ENCODE results near the gene EPN3. TPM values are rescaled to one million over a fixed set of nuclear protein-coding genes. Genes with fewer than 3 reads are reported as not detected.

The EPN3 gene
- total and polyA plus RNA-seq, 2 donors from 2014 or later, result 5.0 to 28.7 TPM

DNA sequence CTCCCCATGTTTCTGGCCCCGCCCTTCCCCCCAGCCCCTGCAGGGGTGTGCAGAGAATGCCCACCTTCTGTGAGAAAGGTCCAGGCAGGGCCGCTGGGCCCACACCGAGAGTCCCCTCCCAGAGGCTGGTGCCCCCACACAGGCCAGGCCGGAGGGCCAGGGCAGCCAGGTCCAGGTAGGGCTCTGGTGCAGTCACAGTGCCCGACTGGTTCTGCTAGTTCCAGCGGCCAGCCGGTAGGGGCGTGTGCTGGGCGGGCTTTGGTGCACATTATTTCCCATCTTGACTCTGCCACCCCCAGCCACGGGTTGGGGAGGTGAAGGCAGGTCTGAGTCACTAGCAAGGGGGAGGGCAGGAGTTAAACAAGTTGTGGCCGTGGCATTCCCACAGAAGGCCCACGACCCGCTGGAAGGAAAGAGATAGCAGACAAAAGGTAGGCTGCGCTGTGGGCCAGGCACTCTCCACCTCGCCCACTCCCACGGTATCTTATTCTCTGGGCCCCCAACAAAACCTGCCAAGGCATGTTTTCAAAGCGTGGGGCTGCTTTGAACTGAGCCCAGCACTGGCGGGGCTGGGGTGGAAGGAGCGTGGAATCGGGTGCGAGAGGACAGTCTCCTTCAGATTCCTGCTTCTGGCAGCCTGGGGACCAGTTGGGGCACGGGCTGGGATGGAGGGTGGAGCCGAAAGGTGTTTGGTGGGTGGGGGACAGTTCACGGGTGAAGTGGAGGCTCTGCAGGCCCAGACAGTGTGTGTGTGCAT lies 1.9 kb downstream of the EPN3 start:
- peak overlapping the region in 2 of 3 donors; percentile 65 to 69 for H3K4me3 ChIP-seq (ENCODE audit: low read length in 3 of 3)
- DNase-seq, result peak; percentile 63 to 91 (median 81)

DNA sequence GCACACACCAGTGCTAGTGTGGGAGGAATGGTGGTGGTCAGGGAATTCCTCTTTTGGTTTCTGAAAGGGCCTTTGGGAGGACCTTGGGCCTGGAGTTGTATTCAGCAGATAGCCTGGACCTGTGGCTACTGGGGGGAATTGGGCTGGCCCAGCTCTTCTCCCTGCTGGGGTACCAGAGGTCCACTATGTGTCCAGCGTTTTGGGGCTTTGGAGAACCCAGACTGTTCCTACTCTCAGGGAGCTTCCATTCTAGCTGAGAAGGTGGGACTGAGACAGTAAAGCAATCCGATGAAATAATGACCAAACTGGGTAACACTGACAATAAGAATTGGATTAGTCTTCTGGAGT lies 2.4 kb downstream of the EPN3 start:
- Histone ChIP-seq H3K27me3 (ENCODE audit: control insufficient read depth, insufficient read depth, low read length) (no peaks in the 10 kb centered on the region), H3K27ac (ENCODE audit: low read depth in 2 of 2, low read length in 2 of 2) (peak overlapping the region; percentile 89 to 91), H3K9ac (ENCODE audit: low read length in 3 of 3) (peak overlapping the region in 2 of 3 donors; percentile 62 to 91), H3K9me3 (ENCODE audit: control insufficient read depth in 2 of 3, insufficient read depth in 1 of 3, low read length in 3 of 3) (no peaks in the 10 kb centered on the region), H3K36me3 (ENCODE audit: control insufficient read depth in 2 of 3, insufficient read depth in 3 of 3, low read length in 3 of 3) (peaks cover 0 to 5% (median 2%) of the 10 kb centered on the region in 3 donors), H3K4me3 (ENCODE audit: low read length in 3 of 3) (peak overlapping the region in 2 of 3 donors; percentile 13 to 69), H3K4me1 (ENCODE audit: control insufficient read depth in 2 of 3, insufficient read depth in 2 of 3, low read depth in 1 of 3, low read length in 3 of 3) (peaks cover 0 to 43% (median 9%) of the 10 kb centered on the region in 3 donors)
- FAIRE-seq, result no peak
- intact Hi-C loops (cut with DNase I), result no loop called here
- DNase-seq, result no peak
- no peak for TF ChIP-seq CTCF (IDR thresholded peaks at IDR 0.05; ENCODE audit: borderline replicate concordance, extremely low read depth, insufficient read depth)

More for the DNA sequence above, 1.9 kb downstream of the EPN3 start:
- intact Hi-C loops (cut with DNase I), result no loop called here
- peak overlapping the region; percentile 89 to 91 for H3K27ac ChIP-seq (ENCODE audit: low read depth in 2 of 2, low read length in 2 of 2)
- peak; percentile 16 for TF ChIP-seq CTCF (IDR thresholded peaks at IDR 0.05; ENCODE audit: borderline replicate concordance, extremely low read depth, insufficient read depth)
- H3K4me1 ChIP-seq (ENCODE audit: control insufficient read depth in 2 of 3, insufficient read depth in 2 of 3, low read depth in 1 of 3, low read length in 3 of 3), result peaks cover 0 to 43% (median 9%) of the 10 kb centered on the region in 3 donors
- no peaks in the 10 kb centered on the region for H3K9me3 ChIP-seq (ENCODE audit: control insufficient read depth in 2 of 3, insufficient read depth in 1 of 3, low read length in 3 of 3)
- no peaks in the 10 kb centered on the region for H3K27me3 ChIP-seq (ENCODE audit: control insufficient read depth, insufficient read depth, low read length)
- FAIRE-seq, result no peak
- H3K9ac ChIP-seq (ENCODE audit: low read length in 3 of 3), result peak overlapping the region in 2 of 3 donors; percentile 62 to 91
- peaks cover 0 to 5% (median 2%) of the 10 kb centered on the region in 3 donors for H3K36me3 ChIP-seq (ENCODE audit: control insufficient read depth in 2 of 3, insufficient read depth in 3 of 3, low read length in 3 of 3)

DNA sequence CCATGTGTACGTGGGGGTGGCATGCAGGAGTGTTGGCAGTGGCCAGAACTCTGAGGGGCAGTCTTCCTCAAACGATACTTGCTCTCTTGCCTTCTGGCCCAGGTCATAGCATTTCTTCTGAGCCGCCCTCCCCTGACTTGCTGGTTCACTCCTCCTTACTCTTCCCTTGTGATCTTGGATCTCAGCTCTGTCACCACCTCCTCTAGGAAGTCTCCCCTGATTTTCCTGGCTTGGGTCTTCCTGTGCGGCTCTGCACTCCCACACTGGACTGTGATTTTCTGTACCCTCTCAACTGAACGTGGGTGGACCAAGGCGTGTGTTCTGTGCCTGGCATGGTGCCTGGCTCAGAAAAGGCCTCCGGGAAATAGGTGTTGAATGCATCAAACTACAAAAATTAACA lies 2.9 kb downstream of the EPN3 start:
- Histone ChIP-seq H3K27me3 (ENCODE audit: control insufficient read depth, insufficient read depth, low read length) (no peaks in the 10 kb centered on the region), H3K4me3 (ENCODE audit: low read length in 3 of 3) (peak overlapping the region in 1 of 3 donors; percentile 13), H3K9me3 (ENCODE audit: control insufficient read depth in 2 of 3, insufficient read depth in 1 of 3, low read length in 3 of 3) (no peaks in the 10 kb centered on the region), H3K4me1 (ENCODE audit: control insufficient read depth in 2 of 3, insufficient read depth in 2 of 3, low read depth in 1 of 3, low read length in 3 of 3) (peaks cover 0 to 45% (median 9%) of the 10 kb centered on the region in 3 donors), H3K36me3 (ENCODE audit: control insufficient read depth in 2 of 3, insufficient read depth in 3 of 3, low read length in 3 of 3) (peaks cover 0 to 5% (median 2%) of the 10 kb centered on the region in 3 donors), H3K9ac (ENCODE audit: low read length in 3 of 3) (peak overlapping the region in 1 of 3 donors; percentile 91), H3K27ac (ENCODE audit: low read depth in 2 of 2, low read length in 2 of 2) (peak overlapping the region; percentile 89 to 91)
- no peak for TF ChIP-seq CTCF (IDR thresholded peaks at IDR 0.05; ENCODE audit: borderline replicate concordance, extremely low read depth, insufficient read depth)
- FAIRE-seq (no peak), DNase-seq (no peak)
- intact Hi-C loops (cut with DNase I), result no loop called here
